GM04504 (cell line): ENCODE data around the gene PRSS2.
"Not testable (repeated sequence)": the region's sequence is repeated elsewhere in the genome, so short reads cannot be mapped to it uniquely, and the experiment has no call there.

ENCODE experiments used
- DNase-seq: peaks from one replicate; pipeline ENCODE4 v3.0.0-alpha.2; 2012; ENCODE audit warnings: low read depth

The PRSS2 gene

DNA sequence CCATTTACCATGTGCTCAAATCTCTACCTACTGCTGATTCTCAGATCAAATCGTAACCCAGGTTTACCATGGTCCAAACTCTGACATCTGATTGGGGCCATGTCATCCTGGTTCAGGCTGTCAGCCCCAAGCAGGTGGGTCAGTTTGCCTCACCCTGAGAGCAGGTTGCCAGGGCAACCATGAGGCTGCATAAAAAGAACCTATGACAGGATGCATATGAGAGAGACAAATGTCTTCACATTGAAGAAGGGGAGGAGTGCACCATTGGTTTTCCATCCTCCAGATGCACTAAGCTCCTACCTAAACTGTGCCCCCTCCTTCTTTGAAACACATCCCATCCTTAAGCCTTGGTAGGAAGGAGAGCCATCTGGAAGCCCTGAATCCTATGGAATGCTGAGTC, 11.3 kb upstream of the PRSS2 start:
- DNase-seq, result no peak

DNA sequence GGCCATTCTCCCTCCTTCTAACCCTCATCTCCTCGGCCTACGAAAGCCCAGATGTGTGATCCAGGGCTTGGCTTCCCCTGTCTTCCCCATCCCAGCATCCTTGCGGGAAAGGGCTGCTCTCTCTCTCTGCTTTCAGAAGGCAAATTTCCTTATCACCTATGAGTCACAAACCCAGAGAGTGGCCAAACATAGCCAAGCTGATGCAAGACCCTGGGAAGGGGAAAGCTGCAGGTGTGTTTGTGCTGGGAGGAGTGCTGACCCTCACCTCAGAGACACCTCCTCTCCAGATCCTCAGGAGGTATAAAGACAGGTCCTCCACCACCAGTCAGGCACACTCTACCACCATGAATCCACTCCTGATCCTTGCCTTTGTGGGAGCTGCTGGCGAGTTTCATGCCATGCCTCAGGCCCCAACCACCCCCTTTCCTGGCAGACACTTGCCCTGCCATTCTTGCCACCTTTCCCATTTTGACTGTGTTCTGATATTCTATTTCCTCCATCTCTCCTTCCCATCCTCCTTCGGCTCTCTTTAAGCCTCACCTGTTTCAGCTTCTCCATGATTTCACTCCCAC, 10.6 kb upstream of the PRSS2 start:
- DNase-seq, result no peak

DNA sequence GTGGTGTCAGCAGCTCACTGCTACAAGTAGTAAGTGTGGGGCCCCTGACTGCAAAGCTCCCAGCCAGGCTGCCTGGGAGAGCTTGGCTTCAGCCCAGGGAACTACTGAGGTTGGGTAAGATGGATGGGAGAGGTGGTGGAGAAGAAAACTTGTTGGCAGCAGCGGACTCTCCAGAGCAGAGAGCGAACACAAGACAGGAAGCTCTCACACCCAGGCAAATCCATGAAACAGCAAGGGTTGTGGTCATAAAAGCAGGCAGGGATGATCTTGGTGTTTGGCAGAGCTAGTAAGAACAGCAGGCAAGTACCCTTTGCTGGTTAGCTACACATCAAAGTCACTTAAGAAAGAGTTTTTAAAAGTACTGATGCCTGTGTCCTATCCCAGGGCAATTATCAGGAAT, 9.2 kb upstream of the PRSS2 start:
- DNase-seq, result not testable (repeated sequence)

DNA sequence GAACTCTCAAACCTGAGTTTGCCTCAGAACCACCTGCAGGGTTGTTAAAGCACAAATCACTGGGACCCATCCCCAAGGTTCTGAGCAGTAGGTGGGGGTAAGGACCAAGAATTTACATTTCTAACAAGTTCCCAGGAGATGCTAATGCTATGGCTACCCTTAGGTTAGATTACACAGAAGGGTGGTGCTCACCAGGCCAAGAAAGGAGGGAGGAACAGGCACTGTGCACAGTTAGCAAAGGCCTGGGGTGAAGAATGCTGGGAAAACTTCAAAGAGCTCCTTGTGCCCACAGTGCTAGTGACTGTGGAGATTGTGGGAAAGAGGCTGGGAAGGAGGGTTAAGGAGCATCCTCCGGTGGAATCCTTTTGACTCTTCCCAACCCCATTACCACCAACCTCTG, 8.7 kb upstream of the PRSS2 start:
- no peak for DNase-seq

DNA sequence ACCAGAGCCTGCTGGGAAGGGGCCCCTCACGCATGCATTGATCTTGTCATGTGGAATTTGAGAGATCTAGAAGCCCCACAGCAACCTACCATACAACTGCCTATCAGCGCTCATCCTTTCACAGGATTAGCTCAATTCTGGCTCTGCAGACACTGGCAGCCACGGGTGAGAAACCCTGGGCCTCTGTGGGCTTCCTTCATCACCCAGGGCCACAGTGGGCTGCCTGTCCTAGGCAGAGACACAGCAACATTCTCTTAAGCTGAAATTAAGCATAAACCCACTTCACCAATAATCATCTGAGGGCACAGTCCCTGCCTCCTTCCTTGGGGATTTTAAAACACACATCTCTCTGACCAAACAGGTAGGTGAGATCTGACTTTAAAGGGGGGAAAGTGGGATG, 3.3 kb upstream of the PRSS2 start:
- no peak for DNase-seq

DNA sequence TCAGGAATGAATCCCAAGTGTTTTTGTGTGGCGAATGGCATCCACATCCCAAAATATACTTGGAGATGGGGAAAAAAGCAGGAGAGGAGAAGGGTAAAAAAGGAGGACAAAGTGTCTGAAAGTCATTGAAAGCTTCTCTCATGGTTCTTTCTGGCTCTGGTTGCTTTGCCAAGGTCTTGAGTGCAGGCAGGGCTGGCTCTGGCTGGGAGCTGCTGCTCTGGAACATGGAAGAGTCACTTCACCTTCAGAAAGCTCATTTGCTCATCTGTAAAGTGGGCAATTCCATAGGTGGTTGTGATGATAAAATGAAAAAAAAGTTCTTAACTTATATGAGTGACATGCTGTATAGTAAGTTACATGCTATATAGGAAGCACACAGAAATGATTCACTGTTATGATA, 2.9 kb upstream of the PRSS2 start:
- DNase-seq, result no peak

DNA sequence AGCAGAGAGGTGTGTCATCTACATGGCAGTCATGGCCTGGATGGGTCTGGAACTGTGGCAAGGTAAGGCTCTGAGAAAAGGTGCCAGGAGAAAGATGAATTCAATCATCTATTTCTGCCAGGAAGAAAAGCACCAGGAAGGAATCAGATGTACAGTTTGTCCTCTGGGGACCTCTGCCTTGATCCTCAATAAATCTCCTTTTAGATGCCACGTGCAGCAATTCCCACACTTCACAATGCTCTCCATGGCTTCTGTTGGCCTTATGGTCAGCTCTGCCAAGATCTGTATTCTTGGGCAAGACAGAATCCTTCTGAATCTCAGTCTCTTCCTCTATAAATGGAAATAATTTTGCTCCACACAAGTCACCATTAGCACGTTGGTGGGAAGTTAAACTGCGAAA, 1.9 kb upstream of the PRSS2 start:
- DNase-seq, result not testable (repeated sequence)

DNA sequence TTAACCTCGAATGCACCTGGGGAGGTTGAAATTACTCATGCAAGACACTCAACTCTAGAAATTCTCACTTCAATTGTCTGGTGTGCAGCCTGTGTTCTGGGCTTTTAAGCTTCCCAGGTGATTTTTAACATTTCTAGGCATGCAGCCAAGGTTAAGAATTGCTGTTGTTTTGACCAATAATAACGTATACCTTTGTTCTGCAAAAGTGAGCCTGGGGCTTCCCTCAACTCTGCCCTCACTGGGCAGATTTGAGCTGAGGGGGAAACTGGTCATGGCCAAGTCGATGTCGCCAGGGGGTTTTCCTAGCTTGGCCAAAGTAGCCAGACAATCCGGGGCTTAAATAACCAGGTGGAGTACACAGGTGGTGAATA, 568 bp downstream of the PRSS2 start:
- no peak for DNase-seq

DNA sequence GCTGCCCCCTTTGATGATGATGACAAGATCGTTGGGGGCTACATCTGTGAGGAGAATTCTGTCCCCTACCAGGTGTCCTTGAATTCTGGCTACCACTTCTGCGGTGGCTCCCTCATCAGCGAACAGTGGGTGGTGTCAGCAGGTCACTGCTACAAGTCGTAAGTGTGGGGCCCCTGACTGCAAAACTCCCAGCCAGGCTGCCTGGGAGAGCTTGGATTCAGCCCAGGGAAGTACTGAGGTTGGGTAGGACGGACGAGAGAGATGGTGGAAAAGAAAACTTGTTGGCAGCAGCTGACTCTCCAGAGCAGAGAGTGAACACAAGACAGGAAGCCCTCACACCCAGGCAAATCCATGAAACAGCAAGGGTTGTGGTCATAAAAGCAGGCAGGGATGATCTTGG, 1.3 kb downstream of the PRSS2 start:
- no peak for DNase-seq

DNA sequence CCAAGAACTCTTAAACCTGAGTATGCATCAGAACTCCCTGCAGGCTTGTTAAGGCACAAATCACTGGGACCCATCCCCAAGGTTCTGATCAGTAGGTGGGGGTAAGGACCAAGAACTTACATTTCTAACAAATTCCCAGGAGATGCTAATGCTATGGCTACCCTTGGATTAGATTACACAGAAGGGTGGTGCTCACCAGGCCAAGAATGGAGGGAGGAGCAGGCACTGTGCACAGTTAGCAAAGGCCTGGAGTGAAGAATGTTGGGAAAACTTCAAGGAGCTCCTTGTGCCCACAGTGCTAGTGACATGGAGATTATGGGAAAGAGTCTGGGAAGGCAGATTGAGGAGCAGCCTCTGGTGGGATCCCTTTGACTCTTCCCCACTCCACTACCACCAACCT, 1.9 kb downstream of the PRSS2 start:
- no peak for DNase-seq

DNA sequence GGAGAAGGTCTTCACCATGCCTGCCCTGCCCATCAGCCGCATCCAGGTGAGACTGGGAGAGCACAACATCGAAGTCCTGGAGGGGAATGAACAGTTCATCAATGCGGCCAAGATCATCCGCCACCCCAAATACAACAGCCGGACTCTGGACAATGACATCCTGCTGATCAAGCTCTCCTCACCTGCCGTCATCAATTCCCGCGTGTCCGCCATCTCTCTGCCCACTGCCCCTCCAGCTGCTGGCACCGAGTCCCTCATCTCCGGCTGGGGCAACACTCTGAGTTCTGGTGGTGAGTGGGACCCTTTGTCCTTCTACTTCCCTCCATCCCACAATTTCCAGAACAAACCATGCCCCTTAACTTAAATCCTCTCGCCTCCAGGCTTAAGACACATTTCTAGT, 2.5 kb downstream of the PRSS2 start:
- no peak for DNase-seq

DNA sequence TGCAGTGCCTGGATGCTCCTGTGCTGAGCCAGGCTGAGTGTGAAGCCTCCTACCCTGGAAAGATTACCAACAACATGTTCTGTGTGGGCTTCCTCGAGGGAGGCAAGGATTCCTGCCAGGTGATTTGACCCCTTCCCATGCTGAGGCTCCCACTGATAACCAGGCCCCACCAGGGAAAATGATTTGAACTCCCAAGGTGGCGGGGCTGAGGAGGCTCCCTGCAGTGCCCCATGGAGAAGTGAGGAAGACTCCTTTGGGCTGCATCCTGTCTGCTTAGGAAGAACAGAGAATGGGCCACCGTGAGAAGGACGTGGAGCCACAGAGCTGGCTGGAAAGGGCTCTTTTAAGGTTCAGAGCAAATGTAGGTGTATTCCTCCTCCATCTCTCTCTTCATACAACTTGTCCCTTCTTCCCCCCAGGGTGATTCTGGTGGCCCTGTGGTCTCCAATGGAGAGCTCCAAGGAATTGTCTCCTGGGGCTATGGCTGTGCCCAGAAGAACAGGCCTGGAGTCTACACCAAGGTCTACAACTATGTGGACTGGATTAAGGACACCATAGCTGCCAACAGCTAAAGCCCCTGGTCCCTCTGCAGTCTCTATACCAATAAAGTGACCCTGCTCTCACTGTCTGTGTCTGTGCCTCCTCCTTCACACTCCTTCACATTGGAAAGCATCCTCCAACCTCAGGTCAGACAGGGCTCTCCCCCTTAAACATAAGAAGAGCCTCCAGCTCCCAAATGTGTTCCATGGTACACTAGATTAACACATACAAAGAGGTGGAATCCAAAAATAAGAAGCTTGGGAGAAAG, 3.4 kb downstream of the PRSS2 start:
- no peak for DNase-seq

DNA sequence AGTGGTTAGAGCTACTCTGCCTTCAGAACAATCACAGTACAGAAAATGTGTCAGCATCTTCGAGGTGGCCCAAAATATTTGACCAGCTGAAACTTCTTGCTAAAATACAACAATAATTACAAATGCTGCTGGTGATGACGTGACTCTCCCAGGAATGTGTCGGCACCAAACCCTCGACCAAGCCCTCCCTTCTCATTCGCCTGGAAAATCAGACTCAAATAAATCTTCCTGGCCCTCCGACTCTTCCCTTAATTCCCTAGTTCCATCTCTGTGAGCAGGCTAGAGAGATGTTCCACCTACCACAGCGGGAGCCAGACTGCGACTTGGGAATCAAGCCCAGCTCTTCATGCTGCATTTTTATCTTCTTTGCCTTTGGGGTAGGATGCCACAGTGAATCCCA, 4.1 kb downstream of the PRSS2 start:
- DNase-seq, result no peak

DNA sequence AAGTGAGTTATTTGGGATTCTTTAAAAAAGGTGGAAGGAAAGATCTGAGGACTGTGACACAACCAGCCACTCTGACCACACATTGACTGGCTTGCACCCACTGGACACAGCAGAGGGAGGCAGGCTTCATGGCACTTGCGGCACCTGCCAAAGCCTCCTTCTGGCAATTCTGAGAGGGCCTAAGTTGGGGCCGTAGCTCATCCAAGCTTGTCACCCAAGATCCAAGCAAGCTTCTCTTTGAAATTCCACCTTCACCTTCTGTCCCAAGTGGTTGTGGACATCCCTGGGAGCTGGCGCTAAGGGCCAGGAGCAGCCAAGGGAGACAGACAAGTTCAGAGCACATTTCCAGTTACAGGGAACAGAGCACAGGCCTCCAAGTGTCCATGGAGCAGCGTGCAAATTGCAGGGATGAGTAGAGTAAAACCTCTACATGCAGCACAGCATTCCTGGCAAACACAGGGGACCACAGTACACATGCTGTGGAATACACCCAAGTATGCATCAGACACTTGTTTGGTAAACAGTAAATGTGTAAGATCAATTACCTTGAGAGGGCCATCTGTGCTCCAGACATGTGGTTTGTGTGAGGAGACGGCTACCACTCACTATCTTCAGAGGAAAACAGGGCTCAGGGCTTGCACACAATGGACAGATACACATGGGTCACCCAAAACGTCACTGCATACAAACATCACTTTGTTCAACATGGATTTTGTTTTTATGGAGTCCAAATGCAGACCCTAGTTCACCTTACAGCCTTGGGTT, 4.8 kb downstream of the PRSS2 start:
- DNase-seq, result not testable (repeated sequence)

DNA sequence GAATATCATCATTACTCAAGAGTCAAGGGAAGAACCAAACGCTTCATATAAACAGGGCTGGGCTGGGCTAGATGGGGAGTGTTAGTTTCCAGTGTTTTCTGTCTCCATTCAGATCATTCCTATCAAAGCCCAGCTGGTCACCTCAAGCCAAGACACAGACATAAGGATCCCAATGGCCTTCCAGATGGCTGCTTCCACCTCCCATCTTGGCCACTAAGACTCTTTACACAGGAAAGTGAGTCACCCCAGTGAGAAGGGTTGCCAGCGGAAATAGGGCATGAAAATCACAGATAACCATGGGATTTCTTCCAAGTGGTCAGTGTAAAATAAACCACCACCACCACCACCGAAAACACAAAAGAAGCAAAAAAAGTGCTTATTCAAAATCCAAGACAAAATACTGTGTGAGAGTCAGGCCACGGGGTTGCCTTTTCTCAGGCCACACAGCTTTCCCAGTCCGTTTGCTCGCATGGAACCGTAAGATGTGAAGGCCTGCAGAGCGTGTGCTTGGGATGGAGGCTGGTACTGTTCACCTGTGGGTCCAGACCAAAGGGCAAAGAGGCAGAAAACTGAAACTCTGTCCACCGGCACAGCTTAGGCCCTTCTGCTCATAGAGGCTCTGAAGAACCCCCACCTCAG, 5.6 kb downstream of the PRSS2 start:
- DNase-seq, result peak; percentile 31

DNA sequence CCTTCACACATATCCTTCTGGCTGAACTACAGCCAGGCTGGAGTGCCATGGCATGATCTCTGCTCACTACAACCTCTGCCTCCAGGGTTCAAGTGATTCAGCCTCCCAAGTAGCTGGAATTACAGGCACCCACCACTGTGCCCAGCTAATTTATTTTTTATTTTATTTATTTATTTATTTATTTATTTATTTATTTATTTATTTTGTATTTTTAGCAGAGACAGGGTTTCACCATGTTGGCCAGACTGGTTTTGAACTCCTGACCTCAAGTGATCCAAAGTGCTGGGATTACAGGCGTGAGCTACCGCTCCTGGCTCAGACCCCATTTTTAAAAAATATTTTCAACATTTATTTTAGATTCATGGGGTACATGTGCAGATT, 6.1 kb downstream of the PRSS2 start:
- not testable (repeated sequence) for DNase-seq

DNA sequence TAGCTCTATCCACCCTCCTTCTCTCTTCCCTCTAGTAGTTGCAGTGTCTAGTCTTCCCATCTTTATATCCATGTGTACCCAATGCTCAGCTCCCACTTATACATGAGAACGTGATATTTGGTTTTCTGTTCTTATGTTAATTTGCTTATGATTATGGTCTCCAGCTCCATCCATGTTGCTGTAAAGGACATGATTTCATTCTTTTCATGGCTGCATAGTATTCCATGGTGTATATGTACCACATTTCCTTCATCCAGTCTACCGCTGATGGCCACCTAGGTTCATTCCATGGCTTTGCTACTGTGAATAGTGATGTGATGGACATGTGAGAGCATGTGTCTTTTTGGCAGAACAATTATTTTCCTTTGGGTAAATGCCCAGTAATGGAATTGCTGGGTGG, 6.5 kb downstream of the PRSS2 start:
- DNase-seq, result no peak

DNA sequence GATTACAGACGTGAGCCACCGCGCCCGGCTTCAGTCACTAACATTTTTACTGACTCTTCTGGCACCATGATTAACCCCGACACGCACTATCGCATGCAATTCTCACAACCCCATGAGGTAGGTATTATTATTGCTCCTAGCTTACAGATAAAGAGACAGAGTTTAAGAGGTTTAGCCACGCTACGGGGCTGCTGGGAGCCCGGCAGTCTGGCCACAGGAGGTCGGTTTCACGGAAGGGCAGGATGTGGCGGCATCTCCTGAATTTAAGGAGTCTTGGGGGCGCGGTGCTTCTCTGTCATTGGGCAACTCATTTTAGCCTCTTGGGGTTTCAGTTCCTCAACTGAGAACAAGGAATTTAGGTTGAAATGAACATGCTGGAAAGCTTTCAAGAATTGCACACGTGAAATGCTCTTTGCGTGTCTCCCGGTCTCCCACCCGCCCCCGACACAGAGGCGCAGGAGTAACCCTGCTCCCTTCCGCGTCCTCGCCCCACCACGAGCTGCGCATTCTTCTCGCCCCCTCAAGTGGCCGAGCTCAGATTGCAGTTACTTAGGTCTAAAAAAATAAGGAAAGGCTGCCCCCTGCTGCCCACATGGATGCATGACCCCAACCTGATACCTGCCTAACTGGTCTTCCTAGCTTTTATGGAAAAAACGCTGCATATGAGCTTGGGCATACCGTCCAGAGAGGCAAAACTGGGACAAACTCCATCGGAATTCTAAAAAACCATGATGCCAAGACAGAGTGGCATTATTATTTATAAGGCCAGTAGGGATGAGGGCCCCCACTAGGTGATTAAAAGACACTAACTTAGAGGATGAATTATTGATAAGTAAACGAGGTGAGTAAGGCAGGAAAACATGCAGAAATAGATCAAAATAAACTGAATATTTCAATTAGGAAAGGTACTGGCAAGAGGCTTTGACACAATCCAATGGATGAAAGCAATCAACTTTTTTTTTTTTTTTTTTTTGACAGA, 12.4 kb downstream of the PRSS2 start:
- peak; percentile 71 for DNase-seq

DNA sequence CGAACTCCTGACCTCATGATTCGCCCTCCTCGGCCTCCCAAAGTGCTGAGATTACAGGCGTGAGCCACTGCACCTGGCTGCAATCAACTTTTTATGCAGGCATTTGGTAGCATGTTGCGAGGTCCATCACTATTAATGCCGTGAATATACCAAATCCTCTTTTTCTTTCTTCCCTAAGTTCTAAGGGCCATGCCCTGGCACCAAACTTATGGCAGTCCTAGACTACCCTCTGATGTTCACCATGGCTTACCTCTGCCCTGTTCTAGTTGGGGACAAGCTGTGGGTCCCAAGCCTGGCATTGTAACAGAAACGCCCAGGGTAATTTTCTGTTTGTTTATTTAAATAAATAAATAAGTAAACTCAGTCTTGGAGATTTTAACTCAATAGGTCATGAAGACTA, 13.3 kb downstream of the PRSS2 start:
- no peak for DNase-seq

DNA sequence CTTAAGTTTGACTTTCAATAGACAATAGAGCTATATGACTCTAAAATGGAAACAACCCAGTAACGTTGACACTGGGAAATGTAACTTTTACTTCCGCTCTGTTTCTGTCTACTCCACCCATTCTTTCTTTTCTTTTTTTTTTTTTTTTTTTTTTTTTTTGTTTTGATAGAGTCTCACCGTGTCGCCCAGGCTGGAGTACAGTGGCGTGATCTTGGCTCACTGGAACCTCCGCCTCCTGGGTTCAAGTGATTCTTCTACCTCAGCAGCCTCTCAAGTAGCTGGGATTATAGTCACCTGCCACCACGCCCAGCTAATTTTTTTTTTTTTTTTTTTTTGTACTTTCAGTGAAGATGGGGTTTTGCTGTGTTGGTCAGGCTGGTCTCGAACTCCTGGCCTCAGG, 13.9 kb downstream of the PRSS2 start:
- no peak for DNase-seq

DNA sequence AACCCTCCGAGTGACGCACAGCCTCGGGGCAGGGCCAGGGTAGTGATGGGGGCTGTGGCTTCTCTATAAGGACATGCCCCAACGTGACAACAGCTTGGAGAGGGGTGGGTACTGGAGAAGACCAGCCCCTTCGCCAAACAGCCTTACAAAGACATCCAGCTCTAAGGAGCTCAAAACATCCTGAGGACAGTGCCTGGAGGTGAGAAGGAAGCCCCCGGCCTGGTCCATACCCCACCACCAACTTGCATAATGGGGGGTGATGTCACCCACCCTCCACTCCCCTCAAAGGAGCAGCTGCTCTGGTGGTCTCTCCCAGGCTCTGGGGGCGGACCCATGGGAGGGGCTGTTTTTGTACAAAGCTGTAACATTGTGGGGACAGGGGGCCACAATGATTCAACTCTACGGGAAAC, 15.1 kb downstream of the PRSS2 start:
- no peak for DNase-seq
